Panc1 (cell line): ENCODE data around the gene SLC25A12. TPM values are rescaled to one million over a fixed set of nuclear protein-coding genes. Genes with fewer than 3 reads are reported as not detected.

Experiments
- ATAC-seq: fragments of 200-7000 bp; cut with Tn5 transposase; 2 replicates; pipeline ENCODE4 v1.9.1; 2020; ENCODE audit warnings: mild to moderate bottlenecking, moderate library complexity
- BruUV-seq: library from RNA; stranded (reverse); fragments of 400-500 nt; replicated peaks from 2 replicates; lab custom pipeline; 2021; lab: Mats Ljungman, UMichigan
- CTCF ChIA-PET: fragments of 300-600 bp; sonication (Branson Sonifier 250); formaldehyde crosslinking; loops from one replicate; lab custom pipeline; 2022; ENCODE audit warnings: antibody characterized with exemption; lab: Charles Lee
- POLR2A ChIA-PET: fragments of 300-600 bp; sonication (Branson Sonifier 250); formaldehyde crosslinking; loops from one replicate; lab custom pipeline; 2022; ENCODE audit warnings: antibody characterized with exemption; lab: Charles Lee
- DNase-seq: peaks from one replicate; pipeline ENCODE4 v3.0.0-alpha.2; 2010; ENCODE audit warnings: low read depth, low spot score
- H3K27ac ChIP-seq: 2 replicates; pipeline ENCODE4 v1.5.1; 2011; ENCODE audit warnings: mild to moderate bottlenecking, low read length, inconsistent platforms
- H3K27me3 ChIP-seq: fragments of 200-500 bp; sonication (Bioruptor generic); 2 replicates; pipeline ENCODE4 v1.6.0; 2014; ENCODE audit warnings: low read length, inconsistent platforms; ENCODE audit not compliant: control insufficient read depth, insufficient read depth
- H3K36me3 ChIP-seq: fragments of 200-500 bp; sonication (Bioruptor generic); 2 replicates; pipeline ENCODE4 v1.5.1; 2014; ENCODE audit warnings: inconsistent platforms, mild to moderate bottlenecking, low read length, moderate library complexity; ENCODE audit not compliant: control insufficient read depth, insufficient read depth
- H3K4me1 ChIP-seq: 2 replicates; pipeline ENCODE4 v1.5.1; 2011; ENCODE audit warnings: inconsistent platforms, mild to moderate bottlenecking, low read length, moderate library complexity; ENCODE audit not compliant: control insufficient read depth, insufficient read depth
- H3K4me3 ChIP-seq, 2 experiments: 2 replicates each; pipeline ENCODE4 v1.5.1; 2011 to 2012; ENCODE audit warnings: low read depth in 2 of 2, low read length in 2 of 2, mild to moderate bottlenecking in 2 of 2, inconsistent platforms in 1 of 2, moderate library complexity in 1 of 2
- H3K9me3 ChIP-seq: fragments of 200-500 bp; sonication (Bioruptor generic); 2 replicates; pipeline ENCODE4 v1.5.1; 2014; ENCODE audit warnings: low read depth, mild to moderate bottlenecking, inconsistent platforms, low read length, moderate library complexity; ENCODE audit not compliant: control insufficient read depth, insufficient read depth
- CTCF ChIP-seq: fragments of 450-650 bp; IDR thresholded peaks from 2 replicates; pipeline ENCODE4 v1.5.1; 2017; ENCODE audit warnings: mild to moderate bottlenecking
- POLR2AphosphoS5 ChIP-seq: IDR thresholded peaks from 2 replicates; pipeline ENCODE4 v1.6.1; 2012; ENCODE audit warnings: mild to moderate bottlenecking, low read depth, low read length, moderate library complexity
- REST ChIP-seq, 2 experiments: IDR thresholded peaks; 2 replicates each; pipeline ENCODE4 v1.6.1; 2011 to 2012; ENCODE audit warnings: low read depth in 2 of 2, control low read depth in 1 of 2, low read length in 1 of 2, mild to moderate bottlenecking in 1 of 2, moderate library complexity in 1 of 2; ENCODE audit not compliant: insufficient read depth in 1 of 2
- SIN3A ChIP-seq: IDR thresholded peaks from 2 replicates; pipeline ENCODE4 v1.6.1; 2012; ENCODE audit warnings: low read depth, mild to moderate bottlenecking, low read length, moderate library complexity, borderline replicate concordance; ENCODE audit not compliant: insufficient read depth
- TCF7L2 ChIP-seq: IDR thresholded peaks from 2 replicates; pipeline ENCODE4 v1.6.1; 2011; ENCODE audit warnings: mild to moderate bottlenecking, low read depth, low read length, inconsistent platforms
- in situ Hi-C: cut with HindIII; loops from 2 replicates; pipeline ENCODE4 v1.10.0; 2016; ENCODE audit warnings: low sequenced_read_pairs, low pct_unique_long_range_greater_than_20kb
- intact Hi-C: fragments of 100-400 bp; cut with micrococcal nuclease; formaldehyde crosslinking; loops from one replicate; pipeline ENCODE4 v1.10.0; 2022; ENCODE audit not compliant: unreplicated experiment
- total RNA-seq: library from RNA; stranded (reverse); gene quantifications from one replicate; pipeline ENCODE4 v1.2.1, GENCODE V29; 2021; ENCODE audit not compliant: unreplicated experiment

SLC25A12 gene
- total RNA-seq, 1 experiment from 2014 or later: 17.8 TPM

GRCh38 chr2:171792157-171792556 lies 101.9 kb downstream of the SLC25A12 start:
- in situ Hi-C loops (no loop called here), intact Hi-C loops (no loop called here)
- DNase-seq: no peak
- CTCF ChIA-PET: no interaction called here
- Histone ChIP-seq H3K36me3 (no peaks in the 10 kb centered on the region), H3K27ac (no peak overlapping the region), H3K4me1 (no peaks in the 10 kb centered on the region), H3K4me3 (no peak overlapping the region), H3K9me3 (no peaks in the 10 kb centered on the region), H3K27me3 (no peaks in the 10 kb centered on the region)
- no TSS peak for BruUV-seq
- ATAC-seq: no peak
- TF ChIP-seq REST (IDR thresholded peaks at IDR 0.05; ENCODE audit: insufficient read depth in 1 of 2, low read depth in 2 of 2, low read length in 1 of 2) (no peak), TCF7L2 (no peak), CTCF (no peak), SIN3A (no peak), POLR2AphosphoS5 (no peak)
- POLR2A ChIA-PET: no interaction called here

GRCh38 chr2:171791361-171791760 lies 102.7 kb downstream of the SLC25A12 start:
- DNase-seq (no peak), ATAC-seq (no peak)
- ChIA-PET POLR2A (interaction anchor here (0.6 kb wide), 1 partner anchor 313 kb away, joined by 9 read pairs; no protein-coding TSS in a partner anchor), CTCF (no interaction called here)
- Histone ChIP-seq H3K27ac (no peak overlapping the region), H3K4me1 (no peaks in the 10 kb centered on the region), H3K9me3 (no peaks in the 10 kb centered on the region), H3K36me3 (no peaks in the 10 kb centered on the region), H3K4me3 (no peak overlapping the region), H3K27me3 (no peaks in the 10 kb centered on the region)
- intact Hi-C loops (no loop called here), in situ Hi-C loops (no loop called here)
- TF ChIP-seq TCF7L2 (no peak), SIN3A (no peak), CTCF (no peak), POLR2AphosphoS5 (no peak), REST (IDR thresholded peaks at IDR 0.05; ENCODE audit: insufficient read depth in 1 of 2, low read depth in 2 of 2, low read length in 1 of 2) (no peak)
- no TSS peak for BruUV-seq
